Fibroblast of the aortic adventitia (primary cell): ENCODE data around the gene DYRK1A. TPM values are rescaled to one million over a fixed set of nuclear protein-coding genes. Genes with fewer than 3 reads are reported as not detected.
"Not testable (repeated sequence)": the region's sequence is repeated elsewhere in the genome, so short reads cannot be mapped to it uniquely, and the experiment has no call there.

Source experiments
- DNase-seq: peaks from one replicate; pipeline ENCODE4 v3.0.0-alpha.2; 2010; ENCODE audit warnings: low read depth
- H3K4me3 ChIP-seq: 2 replicates; pipeline ENCODE4 v1.5.1; 2011; ENCODE audit warnings: low read depth, mild to moderate bottlenecking, control low read depth, low read length, moderate library complexity
- total RNA-seq: library from RNA; depleted of rRNA; stranded (reverse); fragments of >200 nt; gene quantifications from 2 replicates; pipeline ENCODE4 v1.2.3, GENCODE V29; 2012; ENCODE audit warnings: low replicate concordance
- TF ChIP-seq, protein P1 (sequence below): IDR thresholded peaks from 2 replicates; pipeline ENCODE4 v1.5.1; 2011; ENCODE audit warnings: mild to moderate bottlenecking, low read length, control low read depth, inconsistent platforms; ENCODE audit not compliant: insufficient read depth

Gene DYRK1A
- 46.5 and 80.2 TPM in 2 replicates for total RNA-seq

DNA sequence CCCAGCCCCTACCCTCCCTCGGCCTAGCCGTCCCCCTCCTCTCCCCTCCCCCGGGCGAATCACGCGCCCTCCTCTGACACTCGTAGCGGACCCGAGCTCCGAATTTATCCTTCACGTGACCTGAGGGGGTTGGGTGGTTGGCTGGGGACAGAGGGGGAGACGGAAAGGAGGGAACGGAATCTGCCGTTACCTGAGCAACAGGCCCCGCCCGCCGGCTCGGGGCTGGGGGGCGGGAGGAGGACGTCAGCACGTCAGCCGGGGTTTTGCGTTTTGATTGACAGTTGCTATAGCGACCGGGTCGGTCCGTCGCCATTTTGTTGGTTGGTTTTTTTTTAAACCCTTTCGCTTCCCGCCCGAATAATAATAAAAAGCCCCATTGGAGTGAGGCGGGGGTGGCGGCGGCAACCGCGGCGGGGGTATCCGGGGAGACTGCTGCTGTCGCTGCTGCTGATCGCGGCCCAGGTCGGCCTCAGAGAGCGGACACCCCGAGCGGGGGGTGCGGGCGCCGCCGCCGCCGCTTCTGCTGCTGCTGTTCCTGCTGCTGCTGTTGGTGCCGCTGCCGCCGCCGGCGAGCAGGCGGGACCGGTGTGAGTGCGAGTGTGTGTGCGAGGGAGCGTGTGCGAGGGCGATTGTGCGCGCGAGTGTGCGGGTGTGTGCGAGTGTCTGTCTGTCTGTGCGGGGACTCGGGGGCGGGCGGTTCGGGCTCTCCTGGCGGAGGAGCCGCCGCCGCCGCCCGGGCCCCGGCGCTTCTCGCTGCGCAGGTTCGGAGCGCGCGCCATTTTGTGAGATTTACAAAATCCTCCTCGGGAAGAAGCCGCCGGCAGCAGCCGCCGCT lies at the start of gene DYRK1A:
TSS of gene DYRK1A (plus strand) at position 292 of the 835 bp plus-strand sequence. CDS start 53,602 bp downstream, outside the sequence.
- TF ChIP-seq, protein P1, sequence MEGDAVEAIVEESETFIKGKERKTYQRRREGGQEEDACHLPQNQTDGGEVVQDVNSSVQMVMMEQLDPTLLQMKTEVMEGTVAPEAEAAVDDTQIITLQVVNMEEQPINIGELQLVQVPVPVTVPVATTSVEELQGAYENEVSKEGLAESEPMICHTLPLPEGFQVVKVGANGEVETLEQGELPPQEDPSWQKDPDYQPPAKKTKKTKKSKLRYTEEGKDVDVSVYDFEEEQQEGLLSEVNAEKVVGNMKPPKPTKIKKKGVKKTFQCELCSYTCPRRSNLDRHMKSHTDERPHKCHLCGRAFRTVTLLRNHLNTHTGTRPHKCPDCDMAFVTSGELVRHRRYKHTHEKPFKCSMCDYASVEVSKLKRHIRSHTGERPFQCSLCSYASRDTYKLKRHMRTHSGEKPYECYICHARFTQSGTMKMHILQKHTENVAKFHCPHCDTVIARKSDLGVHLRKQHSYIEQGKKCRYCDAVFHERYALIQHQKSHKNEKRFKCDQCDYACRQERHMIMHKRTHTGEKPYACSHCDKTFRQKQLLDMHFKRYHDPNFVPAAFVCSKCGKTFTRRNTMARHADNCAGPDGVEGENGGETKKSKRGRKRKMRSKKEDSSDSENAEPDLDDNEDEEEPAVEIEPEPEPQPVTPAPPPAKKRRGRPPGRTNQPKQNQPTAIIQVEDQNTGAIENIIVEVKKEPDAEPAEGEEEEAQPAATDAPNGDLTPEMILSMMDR = no peak
- H3K4me3 ChIP-seq = peak within 1 kb of the TSS; percentile 68
- peak; percentile 99 for DNase-seq

DNA sequence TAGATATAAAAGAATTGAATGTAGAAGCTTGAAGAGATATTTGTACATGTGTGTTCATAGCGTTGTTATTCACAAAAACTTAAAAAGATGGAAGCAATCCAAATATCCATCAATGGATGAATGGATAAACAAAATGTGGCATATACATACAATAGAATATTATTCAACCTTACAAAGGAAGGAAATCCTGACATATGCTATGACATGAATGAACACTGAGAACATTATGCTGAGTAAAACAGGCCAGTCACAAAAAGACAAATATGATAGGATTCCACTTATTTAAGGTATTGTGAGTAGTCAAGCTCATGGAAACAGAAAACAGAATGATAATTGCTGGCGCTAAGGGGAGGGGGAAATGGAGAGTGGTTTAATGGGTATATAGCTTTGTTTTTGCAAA lies 47.0 kb upstream of the DYRK1A start:
- TF ChIP-seq, protein P1 = no peak
- no peak overlapping the region for H3K4me3 ChIP-seq
- DNase-seq = no peak

DNA sequence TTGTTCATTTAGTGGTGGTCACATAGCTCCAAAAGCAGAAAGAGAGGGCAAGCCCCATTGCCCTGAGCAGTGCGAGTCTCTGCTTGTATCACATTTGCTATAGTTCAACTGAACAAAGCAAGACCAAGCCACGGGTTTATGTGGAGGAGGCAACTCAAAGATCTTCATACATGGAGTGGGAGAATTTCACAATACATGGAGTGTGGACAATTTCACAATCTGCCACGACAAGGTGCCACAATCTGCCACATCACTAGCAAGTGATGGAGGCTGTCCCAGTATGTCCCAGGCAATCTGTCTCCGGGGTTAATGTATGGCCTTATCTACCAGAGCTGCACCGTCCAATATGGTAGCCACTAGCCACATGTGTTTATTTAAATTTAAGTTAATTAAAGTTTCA lies 44.5 kb upstream of the DYRK1A start:
- DNase-seq = no peak
- TF ChIP-seq, protein P1 = no peak
- no peak overlapping the region for H3K4me3 ChIP-seq

DNA sequence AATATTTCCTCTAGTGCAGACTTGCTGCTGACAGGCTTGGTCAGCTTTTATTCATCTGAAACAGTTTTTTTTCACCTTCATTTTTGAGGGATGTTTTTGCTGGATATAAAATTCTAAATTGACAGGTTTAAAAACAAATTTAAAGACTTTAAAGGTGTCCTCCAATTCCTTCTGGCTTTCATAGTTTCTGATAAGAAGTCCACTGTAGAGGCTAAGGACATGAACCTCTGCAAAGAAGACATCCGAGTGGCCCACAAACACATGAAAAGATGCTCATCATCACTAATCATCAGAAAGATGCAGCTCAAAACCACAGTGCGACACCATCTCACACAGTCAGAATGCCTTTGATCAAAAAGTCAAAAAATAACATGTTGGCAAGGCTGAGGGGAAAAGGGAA lies 42.0 kb upstream of the DYRK1A start:
- DNase-seq = no peak
- no peak overlapping the region for H3K4me3 ChIP-seq
- TF ChIP-seq, protein P1 = no peak

DNA sequence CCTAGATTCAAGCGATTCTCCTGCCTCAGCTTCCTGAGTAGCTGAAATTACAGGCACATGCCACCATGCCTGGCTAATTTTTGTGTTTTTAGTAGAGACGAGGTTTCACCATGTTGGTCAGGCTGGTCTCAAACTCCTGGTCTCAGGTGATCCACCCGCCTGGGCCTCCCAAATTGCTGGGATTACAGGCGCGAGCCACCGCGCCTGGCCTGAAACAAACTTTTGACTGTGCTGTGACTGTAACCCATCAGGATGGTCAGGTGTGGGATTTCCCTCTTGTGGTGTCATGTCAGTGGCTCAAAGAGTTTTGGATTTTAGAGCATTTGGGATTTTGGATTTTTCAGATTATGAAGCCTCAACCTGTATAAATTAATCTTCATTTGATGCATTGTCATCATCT lies 38.4 kb upstream of the DYRK1A start:
- H3K4me3 ChIP-seq, DNase-seq: not testable (repeated sequence)

DNA sequence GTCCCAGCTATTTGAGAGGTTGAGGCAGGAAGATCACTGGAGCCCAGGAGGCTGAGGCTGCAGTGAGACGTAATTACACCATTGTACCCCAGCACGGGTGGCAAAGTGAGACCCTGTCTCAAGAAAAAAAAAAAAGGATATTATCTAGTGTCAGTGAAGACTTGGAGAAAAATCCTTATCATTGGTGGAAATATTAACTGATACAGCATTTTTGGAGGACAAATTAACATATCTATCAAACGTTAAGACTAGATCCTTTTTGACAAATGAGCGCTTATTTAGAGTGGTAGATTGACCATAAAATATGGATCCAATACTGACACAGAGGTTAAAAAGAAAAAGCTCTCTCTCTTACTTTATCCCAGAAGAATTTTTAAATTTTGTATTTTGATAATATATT lies 35.2 kb upstream of the DYRK1A start:
- DNase-seq = no peak
- TF ChIP-seq, protein P1 = no peak
- H3K4me3 ChIP-seq = no peak overlapping the region

DNA sequence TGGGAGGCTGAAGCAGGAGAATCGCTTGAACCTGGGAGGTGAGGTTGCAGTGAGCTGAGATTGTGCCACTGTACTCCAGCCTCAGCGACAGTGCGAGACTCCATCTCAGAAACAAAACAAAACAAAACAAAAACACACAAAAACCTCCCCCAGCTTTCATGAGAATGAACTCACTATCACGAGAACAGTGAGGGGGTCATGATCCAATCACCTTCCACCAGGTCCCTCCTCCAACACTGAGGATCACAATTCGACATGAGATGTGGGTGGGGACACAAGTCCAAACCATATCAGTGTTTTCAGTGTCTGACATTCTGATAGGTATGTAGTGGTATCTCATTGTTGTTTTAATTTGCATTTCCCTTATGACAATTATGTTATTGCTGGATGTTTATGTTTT lies 31.5 kb upstream of the DYRK1A start:
- DNase-seq = no peak
- no peak overlapping the region for H3K4me3 ChIP-seq
- TF ChIP-seq, protein P1 = no peak
